IPS DF 19.7 (cell line): ENCODE data around the gene MFSD11.
"Not testable (repeated sequence)": the region's sequence is repeated elsewhere in the genome, so short reads cannot be mapped to it uniquely, and the experiment has no call there.

Source experiments
- DNase-seq: peaks from one replicate; pipeline ENCODE4 v3.0.0-alpha.2; 2013; ENCODE audit warnings: low read depth, low spot score

Gene MFSD11

GRCh38 chr17:76797241-76797840 is 59.4 kb downstream of the MFSD11 start:
- no peak for DNase-seq

- no peak for DNase-seq
Observed at GRCh38 chr17:76801706-76802105, 63.8 kb downstream of the MFSD11 start.

GRCh38 chr17:76805319-76805718 is 67.4 kb downstream of the MFSD11 start:
- DNase-seq: no peak

- DNase-seq: not testable (repeated sequence)
Observed at GRCh38 chr17:76806151-76806550, 68.2 kb downstream of the MFSD11 start.

GRCh38 chr17:76806767-76807166 is 68.8 kb downstream of the MFSD11 start:
- DNase-seq: not testable (repeated sequence)

GRCh38 chr17:76808326-76808725 is 70.4 kb downstream of the MFSD11 start:
- DNase-seq: no peak

- no peak for DNase-seq
Observed at GRCh38 chr17:76810956-76811355, 73.0 kb downstream of the MFSD11 start.

- DNase-seq: no peak
Observed at GRCh38 chr17:76811834-76812233, 73.9 kb downstream of the MFSD11 start.

GRCh38 chr17:76812263-76812662 is 74.3 kb downstream of the MFSD11 start:
- no peak for DNase-seq

- DNase-seq: no peak
Observed at GRCh38 chr17:76812968-76813367, 75.0 kb downstream of the MFSD11 start.

- DNase-seq: not testable (repeated sequence)
Observed at GRCh38 chr17:76815907-76816589, 78.1 kb downstream of the MFSD11 start.

GRCh38 chr17:76816590-76817135 is 78.7 kb downstream of the MFSD11 start:
- peak; percentile 47 for DNase-seq

GRCh38 chr17:76820039-76820438 is 82.1 kb downstream of the MFSD11 start:
- DNase-seq: no peak

GRCh38 chr17:76820561-76820960 is 82.6 kb downstream of the MFSD11 start:
- DNase-seq: no peak

GRCh38 chr17:76822184-76822778 is 84.4 kb downstream of the MFSD11 start:
- no peak for DNase-seq

- DNase-seq: no peak
Observed at GRCh38 chr17:76824093-76824492, 86.2 kb downstream of the MFSD11 start.

GRCh38 chr17:76826330-76827068 is 88.6 kb downstream of the MFSD11 start:
- DNase-seq: no peak

GRCh38 chr17:76827736-76828135 is 89.8 kb downstream of the MFSD11 start:
- DNase-seq: no peak
